GM12801 (cell line): ENCODE measurements around the gene KCNA4.

Experiments
- CTCF ChIP-seq: IDR thresholded peaks from one replicate; pipeline ENCODE4 v1.5.1; 2011; ENCODE audit warnings: control low read depth; ENCODE audit not compliant: insufficient read length; ENCODE audit errors: extremely low read depth

The KCNA4 gene

GRCh38 chr11:30016588-30017363 is at the start of gene KCNA4:
KCNA4 (minus strand) TSS chr11:30017030; CDS start chr11:30012678, 4,352 bp downstream.
- no peak for TF ChIP-seq CTCF

- TF ChIP-seq CTCF, result no peak
Measured at GRCh38 chr11:30062103-30062502, 45.3 kb upstream of the KCNA4 start.

GRCh38 chr11:30059172-30059815 is 42.5 kb upstream of the KCNA4 start:
- no peak for TF ChIP-seq CTCF

- TF ChIP-seq CTCF, result no peak
Measured at GRCh38 chr11:30049214-30049613, 32.4 kb upstream of the KCNA4 start.

GRCh38 chr11:30046578-30046945 is 29.7 kb upstream of the KCNA4 start:
- no peak for TF ChIP-seq CTCF

- no peak for TF ChIP-seq CTCF
Measured at GRCh38 chr11:30045921-30046577, 29.2 kb upstream of the KCNA4 start.

GRCh38 chr11:30045144-30045543 is 28.3 kb upstream of the KCNA4 start:
- TF ChIP-seq CTCF, result no peak
